Measurements from ENCODE around the gene MRPL45. TPM values are rescaled to one million over a fixed set of nuclear protein-coding genes. Genes with fewer than 3 reads are reported as not detected.

MRPL45 gene
- total RNA-seq, 1 experiment from 2014 or later, result 48.4 TPM

- H3K4me3 Mint-ChIP-seq (ENCODE audit: unreplicated experiment), result no peak overlapping the region
- H3K27ac Mint-ChIP-seq (ENCODE audit: low read depth, unreplicated experiment), result no peak overlapping the region
- BruUV-seq (replicated peaks), result no TSS peak
- peaks cover 35% of the 10 kb centered on the region for H3K27me3 Mint-ChIP-seq (ENCODE audit: insufficient read depth, unreplicated experiment)
- peaks cover 19% of the 10 kb centered on the region for H3K36me3 Mint-ChIP-seq (ENCODE audit: insufficient read depth, unreplicated experiment)
- POLR2A ChIA-PET, result interaction anchor here (1.8 kb wide), 1 partner anchor 14 kb away, joined by 7 read pairs; no protein-coding TSS in a partner anchor
- intact Hi-C loops (cut with micrococcal nuclease), result no loop called here
- no peaks in the 10 kb centered on the region for H3K9me3 Mint-ChIP-seq (ENCODE audit: unreplicated experiment)
- no peak for DNase-seq (ENCODE audit: unreplicated experiment)
- no peak for TF ChIP-seq CTCF (IDR thresholded peaks at IDR 0.05; ENCODE audit: unreplicated experiment)
- H3K4me1 Mint-ChIP-seq (ENCODE audit: insufficient read depth, unreplicated experiment), result peaks cover 14% of the 10 kb centered on the region
- CTCF ChIA-PET, result interaction anchor here (1.4 to 1.7 kb wide), 2 partner anchors 22 kb away, joined by 6 to 7 read pairs; no protein-coding TSS in a partner anchor
These were observed 30.2 kb downstream of the MRPL45 start for GRCh38 chr17:38326996-38327792.

- BruUV-seq (replicated peaks), result no TSS peak
- TF ChIP-seq CTCF (IDR thresholded peaks at IDR 0.05; ENCODE audit: unreplicated experiment), result no peak
- ChIA-PET CTCF (interaction anchor here (1.0 to 1.4 kb wide), 2 partner anchors 21 to 27 kb away, joined by 3 to 7 read pairs; no protein-coding TSS in a partner anchor), POLR2A (interaction anchor here (0.6 to 1.8 kb wide), 2 partner anchors 13 to 111 kb away, joined by 3 to 7 read pairs; no protein-coding TSS in a partner anchor)
- H3K4me3 Mint-ChIP-seq (ENCODE audit: unreplicated experiment), result no peak overlapping the region
- no peak for DNase-seq (ENCODE audit: unreplicated experiment)
- H3K36me3 Mint-ChIP-seq (ENCODE audit: insufficient read depth, unreplicated experiment), result peaks cover 12% of the 10 kb centered on the region
- H3K4me1 Mint-ChIP-seq (ENCODE audit: insufficient read depth, unreplicated experiment), result peaks cover 14% of the 10 kb centered on the region
- no peak overlapping the region for H3K27ac Mint-ChIP-seq (ENCODE audit: low read depth, unreplicated experiment)
- H3K9me3 Mint-ChIP-seq (ENCODE audit: unreplicated experiment), result no peaks in the 10 kb centered on the region
- intact Hi-C loops (cut with micrococcal nuclease), result no loop called here
- H3K27me3 Mint-ChIP-seq (ENCODE audit: insufficient read depth, unreplicated experiment), result peaks cover 35% of the 10 kb centered on the region
These were observed 31.0 kb downstream of the MRPL45 start for GRCh38 chr17:38327936-38328335.

DNA sequence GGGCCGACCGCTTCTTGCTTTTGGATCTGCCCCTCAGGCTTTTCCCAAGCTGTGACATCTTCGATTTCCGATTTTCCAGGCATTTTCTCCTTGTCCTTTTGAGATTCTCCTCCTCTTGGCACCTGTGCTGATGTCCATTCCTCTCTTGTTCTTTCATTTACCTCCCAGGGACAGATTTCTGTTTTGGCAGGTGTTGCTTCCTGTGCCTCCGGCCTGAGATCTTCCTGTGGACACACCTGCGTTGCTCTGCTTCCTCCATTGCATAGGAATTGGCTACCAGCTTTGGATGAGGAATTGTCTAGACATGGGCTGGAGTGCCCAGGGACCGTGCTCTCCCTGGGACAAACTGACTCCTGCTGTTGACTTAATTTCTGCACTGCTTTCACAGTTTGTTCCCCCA lies 31.7 kb downstream of the MRPL45 start:
- Mint-ChIP-seq H3K4me3 (ENCODE audit: unreplicated experiment) (no peak overlapping the region), H3K36me3 (ENCODE audit: insufficient read depth, unreplicated experiment) (peaks cover 5% of the 10 kb centered on the region), H3K27me3 (ENCODE audit: insufficient read depth, unreplicated experiment) (peaks cover 35% of the 10 kb centered on the region), H3K27ac (ENCODE audit: low read depth, unreplicated experiment) (no peak overlapping the region), H3K9me3 (ENCODE audit: unreplicated experiment) (no peaks in the 10 kb centered on the region), H3K4me1 (ENCODE audit: insufficient read depth, unreplicated experiment) (peaks cover 14% of the 10 kb centered on the region)
- intact Hi-C loops (cut with micrococcal nuclease), result no loop called here
- DNase-seq (ENCODE audit: unreplicated experiment), result no peak
- CTCF ChIA-PET, result interaction anchor here (1.0 to 1.4 kb wide), 2 partner anchors 21 to 26 kb away, joined by 3 to 7 read pairs; no protein-coding TSS in a partner anchor
- POLR2A ChIA-PET, result interaction anchor here (0.6 to 1.8 kb wide), 3 partner anchors 12 to 110 kb away, joined by 3 to 7 read pairs (median 3); no protein-coding TSS in a partner anchor
- TF ChIP-seq CTCF (IDR thresholded peaks at IDR 0.05; ENCODE audit: unreplicated experiment), result no peak
- no TSS peak for BruUV-seq (replicated peaks)

- peaks cover 35% of the 10 kb centered on the region for H3K27me3 Mint-ChIP-seq (ENCODE audit: insufficient read depth, unreplicated experiment)
- CTCF ChIA-PET, result interaction anchor here (4.9 to 6.1 kb wide), 2 partner anchors 7 to 19 kb away, joined by 32 to 49 read pairs; no protein-coding TSS in a partner anchor
- H3K4me1 Mint-ChIP-seq (ENCODE audit: insufficient read depth, unreplicated experiment), result peaks cover 14% of the 10 kb centered on the region
These were observed 32.3 kb downstream of the MRPL45 start for GRCh38 chr17:38329284-38329683.

More at GRCh38 chr17:38329284-38329683, 32.3 kb downstream of the MRPL45 start:
- Mint-ChIP-seq H3K27ac (ENCODE audit: low read depth, unreplicated experiment) (peak overlapping the region; percentile 30), H3K4me3 (ENCODE audit: unreplicated experiment) (no peak overlapping the region), H3K36me3 (ENCODE audit: insufficient read depth, unreplicated experiment) (no peaks in the 10 kb centered on the region), H3K9me3 (ENCODE audit: unreplicated experiment) (no peaks in the 10 kb centered on the region)
- no TSS peak for BruUV-seq (replicated peaks)
- no peak for DNase-seq (ENCODE audit: unreplicated experiment)
- TF ChIP-seq CTCF (IDR thresholded peaks at IDR 0.05; ENCODE audit: unreplicated experiment), result no peak
- POLR2A ChIA-PET, result interaction anchor here (1.1 to 1.8 kb wide), 2 partner anchors 12 to 20 kb away, joined by 3 to 7 read pairs; no protein-coding TSS in a partner anchor
- intact Hi-C loops (cut with micrococcal nuclease), result no loop called here

Measured in MCF 10A (cell line).